HG03575 (cell line): ENCODE measurements around the gene KRT28.

Experiments
- ATAC-seq: cut with Tn5 transposase; IDR thresholded peaks from one replicate; pipeline ENCODE4 v1.9.1; 2021; ENCODE audit not compliant: unreplicated experiment, insufficient number of reproducible peaks, low FRiP score; ENCODE audit errors: extremely low read depth

The KRT28 gene

GRCh38 chr17:40799859-40800258, at the start of gene KRT28:
KRT28 (minus strand) TSS chr17:40799959; CDS start chr17:40799893, 66 bp downstream.
- no peak for ATAC-seq

DNA sequence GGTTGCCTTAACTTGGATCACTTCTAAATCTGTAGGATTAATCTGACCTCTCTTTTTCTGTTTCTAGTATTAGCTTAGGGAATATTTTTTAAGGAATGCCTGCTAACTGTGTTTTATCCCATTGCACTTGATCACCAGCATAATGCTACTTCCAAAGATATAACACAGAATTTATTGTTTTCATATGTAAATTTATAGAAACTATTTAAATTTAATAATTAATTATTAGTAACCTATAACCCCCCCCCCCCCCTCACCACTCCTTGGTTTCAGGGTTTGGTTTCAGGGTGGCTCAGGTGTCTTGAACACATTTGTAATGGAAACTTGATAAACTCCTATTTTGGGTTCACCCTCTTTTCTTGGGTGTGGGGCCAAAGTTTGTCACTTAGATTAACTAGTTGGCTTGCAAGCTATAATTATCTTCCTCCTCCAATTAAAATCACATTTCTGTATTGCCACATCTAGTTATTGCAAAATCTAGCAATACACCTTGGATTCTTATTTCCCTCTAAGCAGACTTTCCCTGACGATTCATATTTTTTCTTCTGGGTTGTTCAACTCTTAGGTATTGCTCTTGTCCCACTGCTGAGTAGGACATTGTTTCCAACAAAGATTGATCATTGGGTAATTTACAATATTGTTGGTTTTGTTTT, 49.0 kb upstream of the KRT28 start:
- no peak for ATAC-seq

- ATAC-seq = no peak
These were observed 46.9 kb upstream of the KRT28 start for GRCh38 chr17:40846515-40847144.

DNA sequence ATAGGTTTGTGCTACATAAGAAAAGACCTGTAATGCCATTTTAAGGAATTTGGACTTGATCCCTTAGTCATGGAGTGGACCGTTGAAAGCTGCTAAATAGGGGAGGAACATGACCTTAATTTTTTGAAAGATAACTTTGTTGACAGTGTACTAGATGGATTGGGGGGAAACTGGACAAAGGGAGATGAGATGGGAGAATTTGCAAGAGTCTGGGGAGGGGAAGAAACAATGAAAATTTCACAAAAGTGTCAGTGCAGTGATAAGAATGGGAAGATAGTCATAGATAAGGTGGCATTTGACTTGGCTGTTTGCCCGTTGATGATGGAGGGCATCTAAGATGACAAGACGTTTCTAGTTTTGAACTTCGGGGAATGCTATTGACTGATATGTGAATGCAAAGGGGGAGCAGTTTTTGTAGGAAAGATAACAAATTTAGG, 44.9 kb upstream of the KRT28 start:
- ATAC-seq = no peak

GRCh38 chr17:40843242-40843641, 43.5 kb upstream of the KRT28 start:
- no peak for ATAC-seq

DNA sequence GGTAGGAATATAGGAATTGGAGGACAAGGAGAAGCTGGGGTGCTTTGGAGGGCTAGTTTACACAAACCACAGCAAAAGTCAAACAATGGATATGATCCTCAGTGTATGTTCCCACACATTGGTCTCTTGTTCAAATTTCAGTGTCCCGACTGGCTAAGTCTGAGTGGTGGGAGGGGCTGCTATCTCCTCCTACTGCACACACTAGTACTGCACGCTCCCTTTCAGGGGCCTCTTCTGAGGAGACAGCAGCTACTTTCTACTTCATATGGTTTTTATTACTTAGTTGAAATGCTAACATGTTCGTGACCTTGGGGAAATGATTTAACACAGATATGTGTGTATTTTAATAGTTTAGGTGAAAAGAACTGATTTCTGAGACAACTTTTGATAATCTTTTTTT, 41.5 kb upstream of the KRT28 start:
- no peak for ATAC-seq

DNA sequence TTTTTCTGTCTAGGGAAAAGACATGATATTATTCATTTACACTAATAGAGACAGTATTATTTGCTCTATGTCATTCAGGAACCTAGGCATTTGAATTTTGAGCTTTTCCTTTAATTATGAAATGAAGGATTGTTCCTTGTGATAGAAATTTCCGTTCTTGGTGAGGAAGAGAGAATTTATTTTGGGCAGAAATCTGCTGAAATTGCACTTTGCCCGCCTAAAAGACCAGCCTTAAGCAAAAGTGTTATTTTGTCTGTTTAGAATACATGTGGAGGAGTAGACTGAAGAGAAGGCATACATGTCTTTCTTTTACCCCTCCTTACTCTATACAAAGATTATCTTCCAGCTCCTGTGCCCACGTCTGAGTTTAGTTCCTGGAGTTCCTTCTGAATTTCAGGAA, 39.4 kb upstream of the KRT28 start:
- ATAC-seq = no peak

GRCh38 chr17:40836020-40836419, 36.3 kb upstream of the KRT28 start:
- no peak for ATAC-seq

DNA sequence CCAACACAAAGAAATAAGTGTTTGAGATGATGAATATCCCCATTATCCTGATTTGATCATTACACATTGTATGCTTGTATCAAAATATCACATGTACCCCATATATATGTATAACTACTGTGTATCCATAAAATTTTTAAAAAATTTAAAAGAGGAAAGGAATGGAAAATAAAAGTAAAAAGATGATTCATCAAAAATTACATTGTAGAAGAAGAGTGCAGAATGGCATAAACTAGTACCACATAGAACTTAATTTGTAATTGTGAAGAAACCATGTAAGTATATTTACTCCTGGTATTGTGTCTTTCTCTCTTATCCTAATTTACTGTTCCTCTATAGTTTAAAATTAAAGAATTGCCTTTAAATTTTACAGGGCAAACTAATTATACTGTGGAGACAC, 34.1 kb upstream of the KRT28 start:
- ATAC-seq = no peak

- no peak for ATAC-seq
These were observed 33.1 kb upstream of the KRT28 start for GRCh38 chr17:40832840-40833239.

DNA sequence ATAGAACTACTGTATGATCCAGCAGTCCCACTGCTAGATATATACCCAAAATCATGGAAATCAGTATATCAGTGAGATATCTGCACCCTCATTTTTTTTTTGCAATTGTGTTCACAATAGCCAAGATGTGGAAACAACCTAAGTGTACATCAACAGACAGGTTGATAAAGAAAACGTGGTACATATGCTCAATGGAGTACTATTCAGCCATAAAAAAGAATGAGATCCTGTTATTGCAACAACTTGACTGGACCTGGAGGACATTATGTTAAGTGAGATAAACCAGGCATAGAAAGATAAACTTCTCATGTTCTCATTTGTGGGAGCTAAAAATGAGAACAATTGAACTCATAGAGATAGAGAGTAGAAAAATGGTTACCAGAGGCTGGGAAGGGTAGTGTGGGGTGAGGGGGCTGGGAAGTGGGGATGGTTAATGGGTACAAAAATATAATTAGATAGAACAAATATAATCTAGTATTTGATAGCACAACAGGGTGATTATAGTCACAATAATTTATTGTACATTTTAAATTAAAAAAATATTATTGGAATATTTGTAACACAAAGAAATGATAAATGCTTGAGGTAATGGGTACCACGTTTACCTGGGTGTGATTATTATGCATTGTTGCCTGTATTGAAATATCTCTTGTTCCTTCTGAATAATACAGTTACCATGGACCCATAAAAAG, 30.5 kb upstream of the KRT28 start:
- ATAC-seq = no peak

DNA sequence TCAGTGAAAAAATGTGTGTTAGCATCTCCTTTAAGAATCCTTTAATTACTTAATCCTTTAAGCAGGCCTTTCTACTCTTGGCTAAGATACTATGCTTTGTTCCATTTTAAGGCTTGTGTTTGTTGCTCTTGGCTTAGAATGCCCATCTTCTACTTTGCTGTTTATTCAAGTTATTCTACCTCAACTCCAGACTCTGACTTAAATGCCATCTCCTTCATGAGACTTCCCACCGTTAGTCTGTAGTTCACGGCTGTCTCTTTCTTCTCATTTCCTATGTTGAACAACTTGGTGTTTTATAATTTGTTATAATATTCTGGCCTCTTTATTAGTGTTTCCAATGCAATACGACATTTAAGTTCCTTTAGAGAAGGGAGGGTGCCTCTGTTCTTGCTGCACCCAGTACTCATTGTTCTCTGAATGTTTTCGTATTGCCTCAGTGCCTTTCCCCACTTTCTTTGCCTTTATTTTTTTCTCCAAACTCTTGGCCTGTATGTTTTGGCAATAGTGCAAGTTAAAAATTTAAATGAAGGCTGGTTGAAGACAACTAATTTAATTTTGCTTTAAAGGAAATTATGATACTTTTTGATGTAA, 28.8 kb upstream of the KRT28 start:
- ATAC-seq = no peak

DNA sequence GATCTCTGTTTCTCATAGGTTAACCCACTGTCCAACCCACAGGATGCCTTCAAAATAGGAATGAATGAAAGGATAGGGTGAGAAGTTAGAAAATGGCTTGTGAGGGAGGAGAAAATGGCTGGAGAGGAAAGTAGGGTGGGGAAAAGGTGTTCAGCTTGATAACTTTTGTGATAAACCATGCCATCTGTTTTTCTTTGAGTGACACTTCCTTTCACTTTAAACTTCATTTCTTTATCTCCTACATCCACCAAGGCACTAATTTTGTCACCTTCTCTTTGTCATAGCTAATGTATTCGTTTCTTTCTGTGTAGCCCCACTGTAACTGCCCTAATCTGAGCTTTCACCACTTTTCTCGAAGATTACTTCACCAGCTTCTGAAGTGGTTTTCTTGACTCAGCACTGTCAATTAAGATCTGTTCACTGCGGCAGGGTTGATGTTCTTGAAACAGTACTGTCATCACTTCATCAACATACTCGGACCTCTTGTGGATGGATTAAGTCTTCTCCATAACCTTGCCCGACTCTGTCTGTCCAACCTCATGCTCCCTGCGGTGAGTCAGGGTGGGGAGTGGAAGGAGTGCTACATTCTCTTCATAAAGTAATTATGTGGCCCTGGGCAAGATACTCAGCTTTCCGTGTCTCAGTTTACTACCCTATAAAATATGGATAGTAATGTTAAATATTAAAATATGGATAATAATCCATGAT, 28.1 kb upstream of the KRT28 start:
- no peak for ATAC-seq

- no peak for ATAC-seq
These were observed 25.8 kb upstream of the KRT28 start for GRCh38 chr17:40825599-40825998.

DNA sequence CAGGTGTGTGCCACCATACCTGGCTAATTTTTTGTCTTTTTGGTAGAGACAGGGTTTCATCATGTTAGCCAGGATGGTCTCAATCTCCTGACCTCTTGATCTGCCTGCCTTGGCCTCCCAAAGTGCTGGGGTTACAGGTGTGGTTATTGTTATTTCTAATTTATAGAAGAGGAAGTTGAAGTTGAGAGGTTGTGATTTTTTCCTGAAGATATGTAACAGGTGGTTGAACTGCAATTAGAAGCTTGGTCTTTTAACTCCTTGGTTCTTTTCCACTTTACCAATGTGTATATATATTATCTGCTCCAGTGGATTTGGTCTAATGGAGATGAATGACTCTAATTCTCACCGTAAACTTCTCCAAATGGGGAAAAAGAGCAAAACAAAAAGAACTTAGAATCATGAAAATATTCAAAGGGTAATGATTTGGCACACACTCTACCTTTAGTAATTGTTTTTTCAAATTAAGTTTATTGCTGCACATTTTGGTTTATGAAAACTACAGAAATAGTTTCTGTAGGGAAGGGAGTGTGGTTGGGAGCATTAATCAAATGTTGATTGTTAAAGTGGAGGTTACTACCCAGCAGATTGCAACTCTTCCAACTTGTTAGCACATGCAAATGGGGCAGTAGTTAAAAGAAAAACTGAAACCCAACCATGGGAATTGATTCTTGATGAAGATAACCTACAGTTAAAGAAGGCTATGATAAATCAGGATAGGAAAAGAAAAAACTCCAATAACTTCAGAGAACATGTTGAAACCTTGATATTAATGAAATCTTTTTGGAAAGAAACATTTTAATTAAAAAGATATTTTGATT, 24.5 kb upstream of the KRT28 start:
- ATAC-seq = no peak

- no peak for ATAC-seq
These were observed 22.5 kb upstream of the KRT28 start, which contains the start of gene KRT10 for GRCh38 chr17:40822132-40822812. KRT10 (minus strand) TSS chr17:40822614; CDS start chr17:40822585, 29 bp downstream.

GRCh38 chr17:40821536-40821935, 21.8 kb upstream of the KRT28 start:
- no peak for ATAC-seq

DNA sequence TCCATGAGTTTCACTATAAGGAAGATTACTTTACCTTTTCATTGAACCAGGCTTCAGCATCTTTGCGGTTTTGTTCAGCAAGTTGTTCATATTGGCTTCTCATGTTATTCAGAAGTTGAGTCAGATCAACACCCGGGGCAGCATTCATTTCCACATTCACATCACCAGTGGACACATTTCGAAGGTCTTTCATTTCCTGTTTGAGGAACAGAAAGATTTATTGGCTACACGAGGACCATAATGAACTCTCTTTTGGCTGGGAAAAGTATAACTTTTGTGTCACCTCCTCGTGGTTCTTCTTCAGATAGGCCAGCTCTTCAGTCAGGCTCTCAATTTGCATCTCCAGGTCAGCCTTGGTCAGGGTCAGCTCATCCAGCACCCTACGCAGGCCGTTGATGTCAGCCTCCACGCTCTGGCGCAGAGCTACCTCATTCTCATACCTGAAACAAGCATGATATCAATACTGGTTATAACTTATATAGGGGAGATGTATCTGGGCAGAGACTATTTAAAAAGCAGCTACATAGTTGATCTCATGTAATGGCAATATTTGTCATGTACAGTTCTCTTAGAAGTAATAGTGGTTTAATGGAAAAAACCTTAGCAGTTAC, 20.6 kb upstream of the KRT28 start:
- ATAC-seq = no peak
